Measurements from ENCODE around the gene EPHB3. TPM values are rescaled to one million over a fixed set of nuclear protein-coding genes. Genes with fewer than 3 reads are reported as not detected.

Gene EPHB3
- total and polyA plus RNA-seq, 4 donors: 0.50 to 9.0 (median 3.4) TPM

DNA sequence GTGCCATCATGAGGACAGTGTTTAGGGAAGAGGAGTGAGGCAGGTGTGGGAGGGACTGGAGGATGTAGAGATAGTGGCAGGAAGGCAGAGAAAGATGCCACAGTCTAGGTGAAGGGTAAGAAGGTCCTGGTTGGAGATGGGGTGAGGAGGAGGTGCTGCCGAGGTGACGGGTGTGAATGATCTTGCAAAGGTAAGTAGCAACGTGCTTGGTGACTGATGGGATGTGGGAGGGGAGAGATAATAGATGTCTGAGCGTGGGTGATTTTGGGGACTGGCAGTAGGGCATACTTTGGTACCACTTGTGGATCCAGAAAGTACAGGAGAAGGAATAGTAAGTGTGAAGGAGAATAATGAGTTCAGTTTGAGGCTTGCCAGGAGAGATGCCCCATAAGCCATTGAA is 27.2 kb downstream of the EPHB3 start:
- intact Hi-C loops (cut with DNase I): no loop called here
- 91 to 93% methylated on average over 4 of the region's 4 CpGs for WGBS, 2 donors
- Histone ChIP-seq H3K27me3 (ENCODE audit: control insufficient read depth in 1 of 2, insufficient read depth in 2 of 2, low read length in 1 of 2) (no peaks in the 10 kb centered on the region), H3K4me1 (ENCODE audit: control insufficient read depth in 1 of 2, insufficient read depth in 2 of 2, low read length in 2 of 2) (no peaks in the 10 kb centered on the region), H3K4me3 (ENCODE audit: low read length in 2 of 2) (no peak overlapping the region), H3K36me3 (ENCODE audit: control insufficient read depth in 1 of 2, insufficient read depth in 2 of 2, low read length in 1 of 2) (no peaks in the 10 kb centered on the region), H3K9me3 (ENCODE audit: control insufficient read depth, low read length) (no peaks in the 10 kb centered on the region), H3K27ac (ENCODE audit: low read depth in 1 of 2, low read length in 2 of 2) (no peak overlapping the region)
- DNase-seq: no peak
- no peak for ATAC-seq (ENCODE audit: low FRiP score)

DNA sequence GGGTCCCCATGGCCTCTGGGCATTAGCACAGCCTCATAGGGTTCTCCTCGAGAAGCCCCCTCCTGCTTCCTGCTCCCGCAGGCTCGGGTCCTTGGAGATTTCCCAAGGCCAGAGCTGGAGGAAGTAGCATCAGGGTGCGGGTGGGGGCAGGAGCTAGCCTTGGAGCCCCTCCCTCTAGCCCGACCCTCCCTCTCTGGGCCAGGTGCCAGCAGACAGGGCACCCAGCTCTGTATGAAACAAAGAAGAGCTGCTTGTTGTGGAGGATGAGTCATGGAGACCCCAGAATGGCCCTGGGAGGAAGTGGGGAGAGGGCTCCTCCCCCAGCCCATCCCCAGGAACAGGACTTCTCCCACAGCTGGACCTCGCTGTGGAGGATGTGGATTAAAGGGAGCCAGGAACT is 29.2 kb downstream of the EPHB3 start:
- ATAC-seq (ENCODE audit: low FRiP score): no peak
- Histone ChIP-seq H3K27me3 (ENCODE audit: control insufficient read depth in 1 of 2, insufficient read depth in 2 of 2, low read length in 1 of 2) (no peaks in the 10 kb centered on the region), H3K36me3 (ENCODE audit: control insufficient read depth in 1 of 2, insufficient read depth in 2 of 2, low read length in 1 of 2) (no peaks in the 10 kb centered on the region), H3K27ac (ENCODE audit: low read depth in 1 of 2, low read length in 2 of 2) (no peak overlapping the region), H3K4me1 (ENCODE audit: control insufficient read depth in 1 of 2, insufficient read depth in 2 of 2, low read length in 2 of 2) (no peaks in the 10 kb centered on the region), H3K9me3 (ENCODE audit: control insufficient read depth, low read length) (no peaks in the 10 kb centered on the region), H3K4me3 (ENCODE audit: low read length in 2 of 2) (no peak overlapping the region)
- WGBS, 2 donors: 56 to 58% methylated on average over 6 of the region's 6 CpGs
- intact Hi-C loops (cut with DNase I): no loop called here
- DNase-seq: no peak

DNA sequence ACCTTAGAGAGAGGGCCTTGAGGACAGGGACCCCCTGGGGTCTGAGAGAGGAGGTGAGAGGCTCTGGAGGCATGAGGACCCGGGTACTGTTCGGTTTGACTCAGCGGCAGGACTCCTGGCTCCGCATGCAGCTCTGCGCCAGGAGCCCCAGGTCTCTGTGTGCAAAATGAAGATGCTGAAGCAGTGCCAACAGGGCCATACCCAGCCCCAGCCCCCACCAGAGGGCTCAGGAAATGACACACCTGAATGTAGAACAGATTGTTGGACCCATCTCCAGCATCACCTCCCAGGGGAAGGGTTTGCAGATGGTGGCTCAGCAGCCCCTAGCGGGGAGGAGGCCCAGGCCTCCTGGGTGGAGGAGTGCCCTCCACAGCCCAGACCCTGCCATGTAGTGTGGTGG is 30.2 kb downstream of the EPHB3 start:
- WGBS, 2 donors: 95 to 97% methylated on average over 6 of the region's 6 CpGs
- H3K27ac ChIP-seq (ENCODE audit: low read depth in 1 of 2, low read length in 2 of 2): no peak overlapping the region
- no peak overlapping the region for H3K4me3 ChIP-seq (ENCODE audit: low read length in 2 of 2)
- no peaks in the 10 kb centered on the region for H3K27me3 ChIP-seq (ENCODE audit: control insufficient read depth in 1 of 2, insufficient read depth in 2 of 2, low read length in 1 of 2)
- H3K36me3 ChIP-seq (ENCODE audit: control insufficient read depth in 1 of 2, insufficient read depth in 2 of 2, low read length in 1 of 2): no peaks in the 10 kb centered on the region
- peak in 1 of 2 donors; percentile 47 for DNase-seq
- ATAC-seq (ENCODE audit: low FRiP score): no peak
- H3K9me3 ChIP-seq (ENCODE audit: control insufficient read depth, low read length): no peaks in the 10 kb centered on the region
- intact Hi-C loops (cut with DNase I): no loop called here
- H3K4me1 ChIP-seq (ENCODE audit: control insufficient read depth in 1 of 2, insufficient read depth in 2 of 2, low read length in 2 of 2): no peaks in the 10 kb centered on the region

- ATAC-seq (ENCODE audit: low FRiP score) (peak; percentile 2), DNase-seq (peak; percentile 51 to 73)
- H3K27ac ChIP-seq (ENCODE audit: low read depth in 1 of 2, low read length in 2 of 2): no peak overlapping the region
- no peak overlapping the region for H3K4me3 ChIP-seq (ENCODE audit: low read length in 2 of 2)
- no peaks in the 10 kb centered on the region for H3K27me3 ChIP-seq (ENCODE audit: control insufficient read depth in 1 of 2, insufficient read depth in 2 of 2, low read length in 1 of 2)
- WGBS, 2 donors: 74 to 82% methylated on average over 17 of the region's 17 CpGs
- no peaks in the 10 kb centered on the region for H3K9me3 ChIP-seq (ENCODE audit: control insufficient read depth, low read length)
- H3K36me3 ChIP-seq (ENCODE audit: control insufficient read depth in 1 of 2, insufficient read depth in 2 of 2, low read length in 1 of 2): no peaks in the 10 kb centered on the region
- intact Hi-C loops (cut with DNase I): no loop called here
- H3K4me1 ChIP-seq (ENCODE audit: control insufficient read depth in 1 of 2, insufficient read depth in 2 of 2, low read length in 2 of 2): no peaks in the 10 kb centered on the region
Observed at GRCh38 chr3:184592371-184593219, 31.0 kb downstream of the EPHB3 start.

DNA sequence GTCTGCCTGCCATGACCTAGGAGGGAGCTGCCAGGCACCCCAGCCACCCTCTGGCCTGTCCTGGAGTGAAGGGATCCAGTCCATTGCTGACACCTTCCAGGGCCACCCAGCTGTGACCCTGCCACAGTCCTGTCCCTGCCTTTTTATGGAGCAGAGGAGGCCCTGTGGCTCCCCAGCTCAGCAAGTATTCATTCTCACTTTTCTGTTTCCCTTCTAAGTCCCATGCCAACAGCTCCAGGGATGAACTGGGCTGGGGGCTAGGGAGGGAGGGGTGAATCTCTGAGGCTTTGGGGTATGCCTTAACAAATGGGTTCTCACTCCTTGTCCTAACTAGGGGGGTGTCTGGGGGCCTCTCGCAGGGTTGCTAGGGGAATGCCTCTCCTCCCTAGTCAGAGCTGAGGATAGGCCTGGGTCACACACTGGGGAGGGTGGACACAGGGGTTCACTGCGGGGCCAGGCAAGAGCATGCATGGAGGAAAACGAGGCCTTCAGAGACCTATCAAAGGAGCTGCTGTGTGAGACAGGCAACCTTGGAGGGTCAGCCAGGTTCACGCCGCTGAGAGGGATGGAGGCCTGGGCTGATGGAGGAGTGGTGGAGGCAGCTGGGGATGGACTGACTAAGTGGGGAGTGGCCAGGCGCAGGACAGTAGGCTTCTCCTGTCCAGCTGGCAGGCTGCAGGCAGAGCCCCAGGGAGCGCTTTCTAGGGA is 31.8 kb downstream of the EPHB3 start:
- H3K4me1 ChIP-seq (ENCODE audit: control insufficient read depth in 1 of 2, insufficient read depth in 2 of 2, low read length in 2 of 2): no peaks in the 10 kb centered on the region
- intact Hi-C loops (cut with DNase I): no loop called here
- H3K9me3 ChIP-seq (ENCODE audit: control insufficient read depth, low read length): no peaks in the 10 kb centered on the region
- DNase-seq: peak; percentile 58 to 63
- no peaks in the 10 kb centered on the region for H3K36me3 ChIP-seq (ENCODE audit: control insufficient read depth in 1 of 2, insufficient read depth in 2 of 2, low read length in 1 of 2)
- H3K4me3 ChIP-seq (ENCODE audit: low read length in 2 of 2): no peak overlapping the region
- peak; percentile 59 for ATAC-seq (ENCODE audit: low FRiP score)
- no peaks in the 10 kb centered on the region for H3K27me3 ChIP-seq (ENCODE audit: control insufficient read depth in 1 of 2, insufficient read depth in 2 of 2, low read length in 1 of 2)
- WGBS, 2 donors: 83 to 87% methylated on average over 7 of the region's 7 CpGs
- no peak overlapping the region for H3K27ac ChIP-seq (ENCODE audit: low read depth in 1 of 2, low read length in 2 of 2)

DNA sequence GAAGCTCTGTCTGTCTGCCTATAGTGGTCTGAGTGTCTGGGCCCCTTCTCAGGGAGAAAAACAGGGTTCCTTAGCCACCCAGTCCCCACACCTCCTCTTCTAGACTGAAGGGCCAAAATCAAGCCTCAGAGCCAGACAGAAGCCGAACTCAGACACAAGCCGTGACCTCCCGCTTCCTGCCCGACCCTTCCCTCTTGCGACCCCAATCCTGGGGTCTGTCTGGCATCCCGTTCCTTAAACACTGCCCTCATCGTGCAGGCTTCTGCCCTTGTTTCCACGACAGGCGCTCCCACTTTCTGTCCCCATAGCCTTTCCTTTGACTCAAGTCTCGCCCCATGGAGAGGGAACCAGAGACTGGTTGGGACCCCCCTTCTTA is 32.3 kb downstream of the EPHB3 start:
- no peak for ATAC-seq (ENCODE audit: low FRiP score)
- Histone ChIP-seq H3K4me1 (ENCODE audit: control insufficient read depth in 1 of 2, insufficient read depth in 2 of 2, low read length in 2 of 2) (no peaks in the 10 kb centered on the region), H3K27ac (ENCODE audit: low read depth in 1 of 2, low read length in 2 of 2) (no peak overlapping the region), H3K27me3 (ENCODE audit: control insufficient read depth in 1 of 2, insufficient read depth in 2 of 2, low read length in 1 of 2) (no peaks in the 10 kb centered on the region), H3K36me3 (ENCODE audit: control insufficient read depth in 1 of 2, insufficient read depth in 2 of 2, low read length in 1 of 2) (no peaks in the 10 kb centered on the region), H3K4me3 (ENCODE audit: low read length in 2 of 2) (no peak overlapping the region), H3K9me3 (ENCODE audit: control insufficient read depth, low read length) (no peaks in the 10 kb centered on the region)
- peak in 1 of 2 donors; percentile 56 for DNase-seq
- intact Hi-C loops (cut with DNase I): no loop called here
- 85 to 92% methylated on average over 10 of the region's 10 CpGs for WGBS, 2 donors

DNA sequence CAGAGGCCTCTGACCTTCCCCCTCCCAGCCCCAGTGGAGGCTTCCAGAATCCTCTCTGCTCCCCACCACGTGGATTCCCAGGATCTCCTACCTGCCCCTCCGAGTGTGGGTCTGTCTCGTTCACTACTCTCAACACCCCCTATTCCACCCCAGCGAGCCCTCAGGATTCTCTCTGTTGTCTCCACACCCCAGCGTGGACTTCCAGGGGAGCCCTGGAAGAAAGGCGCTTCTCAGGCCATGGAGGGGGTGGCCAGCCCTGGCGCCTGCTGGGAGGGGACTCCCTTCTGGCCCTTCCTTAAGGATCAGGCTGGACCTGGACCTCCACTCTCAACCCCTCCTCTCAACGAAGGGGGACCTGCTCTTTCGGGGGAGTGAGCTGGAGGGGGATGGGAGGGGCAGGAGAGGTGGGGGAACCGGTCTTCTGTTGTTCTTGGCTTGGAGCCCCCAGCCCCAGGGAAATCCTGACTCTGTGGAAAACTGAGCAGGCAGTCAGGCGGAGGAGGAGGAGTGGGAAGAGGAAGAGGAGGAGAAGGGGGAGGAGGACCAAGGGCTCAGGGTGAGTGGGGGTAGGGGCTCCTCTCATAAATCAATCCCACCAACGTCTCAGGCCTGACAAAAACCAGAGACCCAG is 32.9 kb downstream of the EPHB3 start:
- no peak overlapping the region for H3K27ac ChIP-seq (ENCODE audit: low read depth in 1 of 2, low read length in 2 of 2)
- peak; percentile 35 to 59 for DNase-seq
- intact Hi-C loops (cut with DNase I): no loop called here

GRCh38 chr3:184595726-184596125 is 34.1 kb downstream of the EPHB3 start:
- ATAC-seq (ENCODE audit: low FRiP score): no peak
- 83 to 88% methylated on average over 8 of the region's 8 CpGs for WGBS, 2 donors
- H3K4me1 ChIP-seq (ENCODE audit: control insufficient read depth in 1 of 2, insufficient read depth in 2 of 2, low read length in 2 of 2): no peaks in the 10 kb centered on the region
- DNase-seq: peak; percentile 46 to 60
- intact Hi-C loops (cut with DNase I): no loop called here
- H3K9me3 ChIP-seq (ENCODE audit: control insufficient read depth, low read length): no peaks in the 10 kb centered on the region
- H3K36me3 ChIP-seq (ENCODE audit: control insufficient read depth in 1 of 2, insufficient read depth in 2 of 2, low read length in 1 of 2): no peaks in the 10 kb centered on the region
- H3K4me3 ChIP-seq (ENCODE audit: low read length in 2 of 2): no peak overlapping the region
- H3K27ac ChIP-seq (ENCODE audit: low read depth in 1 of 2, low read length in 2 of 2): no peak overlapping the region
- no peaks in the 10 kb centered on the region for H3K27me3 ChIP-seq (ENCODE audit: control insufficient read depth in 1 of 2, insufficient read depth in 2 of 2, low read length in 1 of 2)

More for the DNA sequence above, 32.9 kb downstream of the EPHB3 start:
- Histone ChIP-seq H3K4me1 (ENCODE audit: control insufficient read depth in 1 of 2, insufficient read depth in 2 of 2, low read length in 2 of 2) (no peaks in the 10 kb centered on the region), H3K9me3 (ENCODE audit: control insufficient read depth, low read length) (no peaks in the 10 kb centered on the region), H3K27me3 (ENCODE audit: control insufficient read depth in 1 of 2, insufficient read depth in 2 of 2, low read length in 1 of 2) (no peaks in the 10 kb centered on the region), H3K36me3 (ENCODE audit: control insufficient read depth in 1 of 2, insufficient read depth in 2 of 2, low read length in 1 of 2) (no peaks in the 10 kb centered on the region), H3K4me3 (ENCODE audit: low read length in 2 of 2) (no peak overlapping the region)
- WGBS, 2 donors: 59 to 68% methylated on average over 12 of the region's 12 CpGs
- ATAC-seq (ENCODE audit: low FRiP score): no peak
